Measurements from ENCODE around the gene CCSER1. TPM values are rescaled to one million over a fixed set of nuclear protein-coding genes. Genes with fewer than 3 reads are reported as not detected.
"Not testable (repeated sequence)": the region's sequence is repeated elsewhere in the genome, so short reads cannot be mapped to it uniquely, and the experiment has no call there.

The CCSER1 gene
- total and polyA plus RNA-seq, 2 donors (not counting 1 experiment from before 2014, with no cell fraction given), result 10.7 to 39.5 TPM

GRCh38 chr4:90888571-90888970, 761.4 kb downstream of the CCSER1 start:
- H3K27me3 ChIP-seq (replicated peaks in 1 of 4; ENCODE audit: control extremely low read depth in 1 of 4, control insufficient read depth in 3 of 4, insufficient read depth in 4 of 4, low read length in 3 of 4), result no peaks in the 10 kb centered on the region
- no peak overlapping the region for H2AFZ ChIP-seq (ENCODE audit: insufficient read depth, low read depth, low read length, poor library complexity, severe bottlenecking)
- H3K4me3 Mint-ChIP-seq, result no peak overlapping the region
- no peaks in the 10 kb centered on the region for H4K20me1 ChIP-seq (ENCODE audit: control insufficient read depth, insufficient read depth, low read length, poor library complexity, severe bottlenecking)
- H3K36me3 ChIP-seq (replicated peaks in 1 of 2; ENCODE audit: control extremely low read depth in 1 of 2, control insufficient read depth in 1 of 2, extremely low read depth in 1 of 2, insufficient read depth in 2 of 2, low read length in 1 of 2), result no peaks in the 10 kb centered on the region
- ChIA-PET POLR2A (no interaction called here), CTCF (no interaction called here)
- H3K9ac ChIP-seq (ENCODE audit: low read length), result no peak overlapping the region
- WGBS (ENCODE audit: insufficient coverage), result no CpG with 5 or more reads among the region's 2 CpGs
- intact Hi-C loops (cut with micrococcal nuclease), result no loop called here
- DNase-seq (no peak), ATAC-seq (ENCODE audit: low read depth) (no peak)
- no peak overlapping the region for H3K27ac Mint-ChIP-seq
- H3K27me3 Mint-ChIP-seq, result no peaks in the 10 kb centered on the region
- H3K4me2 ChIP-seq (replicated peaks; ENCODE audit: low read depth, low read length, poor library complexity, severe bottlenecking), result no peak overlapping the region
- H3K4me1 Mint-ChIP-seq, result no peaks in the 10 kb centered on the region
- no peak overlapping the region for H3K4me3 ChIP-seq (ENCODE audit: control extremely low read depth in 1 of 5, extremely low read depth in 1 of 5, insufficient read depth in 1 of 5, low read depth in 2 of 5, low read length in 4 of 5)
- no peaks in the 10 kb centered on the region for H3K4me1 ChIP-seq (ENCODE audit: control insufficient read depth in 2 of 2, insufficient read depth in 2 of 2, low read length in 2 of 2)
- no peak overlapping the region for H3K27ac ChIP-seq (ENCODE audit: low read length in 2 of 2)
- no peaks in the 10 kb centered on the region for H3K9me3 ChIP-seq (ENCODE audit: control extremely low read depth in 1 of 3, control insufficient read depth in 2 of 3, insufficient read depth in 1 of 3, low read length in 2 of 3)
- no peaks in the 10 kb centered on the region for H3K9me3 Mint-ChIP-seq (ENCODE audit: insufficient read depth)
- no peaks in the 10 kb centered on the region for H3K79me2 ChIP-seq (ENCODE audit: control insufficient read depth, insufficient read depth, low read length)
- TF ChIP-seq, protein P1, sequence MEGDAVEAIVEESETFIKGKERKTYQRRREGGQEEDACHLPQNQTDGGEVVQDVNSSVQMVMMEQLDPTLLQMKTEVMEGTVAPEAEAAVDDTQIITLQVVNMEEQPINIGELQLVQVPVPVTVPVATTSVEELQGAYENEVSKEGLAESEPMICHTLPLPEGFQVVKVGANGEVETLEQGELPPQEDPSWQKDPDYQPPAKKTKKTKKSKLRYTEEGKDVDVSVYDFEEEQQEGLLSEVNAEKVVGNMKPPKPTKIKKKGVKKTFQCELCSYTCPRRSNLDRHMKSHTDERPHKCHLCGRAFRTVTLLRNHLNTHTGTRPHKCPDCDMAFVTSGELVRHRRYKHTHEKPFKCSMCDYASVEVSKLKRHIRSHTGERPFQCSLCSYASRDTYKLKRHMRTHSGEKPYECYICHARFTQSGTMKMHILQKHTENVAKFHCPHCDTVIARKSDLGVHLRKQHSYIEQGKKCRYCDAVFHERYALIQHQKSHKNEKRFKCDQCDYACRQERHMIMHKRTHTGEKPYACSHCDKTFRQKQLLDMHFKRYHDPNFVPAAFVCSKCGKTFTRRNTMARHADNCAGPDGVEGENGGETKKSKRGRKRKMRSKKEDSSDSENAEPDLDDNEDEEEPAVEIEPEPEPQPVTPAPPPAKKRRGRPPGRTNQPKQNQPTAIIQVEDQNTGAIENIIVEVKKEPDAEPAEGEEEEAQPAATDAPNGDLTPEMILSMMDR (IDR thresholded peaks at IDR 0.05), result no peak
- no peak for TF ChIP-seq EZH2 (IDR thresholded peaks at IDR 0.05; ENCODE audit: borderline replicate concordance, insufficient read depth, low read depth, low read length, poor library complexity, severe bottlenecking)

GRCh38 chr4:90889171-90889570, 762.0 kb downstream of the CCSER1 start:
- Histone ChIP-seq H3K27ac (ENCODE audit: low read length in 2 of 2) (no peak overlapping the region), H3K4me1 (ENCODE audit: control insufficient read depth in 2 of 2, insufficient read depth in 2 of 2, low read length in 2 of 2) (no peaks in the 10 kb centered on the region), H3K9ac (ENCODE audit: low read length) (no peak overlapping the region), H3K4me2 (replicated peaks; ENCODE audit: low read depth, low read length, poor library complexity, severe bottlenecking) (no peak overlapping the region), H2AFZ (ENCODE audit: insufficient read depth, low read depth, low read length, poor library complexity, severe bottlenecking) (no peak overlapping the region), H4K20me1 (ENCODE audit: control insufficient read depth, insufficient read depth, low read length, poor library complexity, severe bottlenecking) (no peaks in the 10 kb centered on the region), H3K27me3 (replicated peaks in 1 of 4; ENCODE audit: control extremely low read depth in 1 of 4, control insufficient read depth in 3 of 4, insufficient read depth in 4 of 4, low read length in 3 of 4) (no peaks in the 10 kb centered on the region), H3K79me2 (ENCODE audit: control insufficient read depth, insufficient read depth, low read length) (no peaks in the 10 kb centered on the region), H3K9me3 (ENCODE audit: control extremely low read depth in 1 of 3, control insufficient read depth in 2 of 3, insufficient read depth in 1 of 3, low read length in 2 of 3) (no peaks in the 10 kb centered on the region), H3K36me3 (replicated peaks in 1 of 2; ENCODE audit: control extremely low read depth in 1 of 2, control insufficient read depth in 1 of 2, extremely low read depth in 1 of 2, insufficient read depth in 2 of 2, low read length in 1 of 2) (no peaks in the 10 kb centered on the region), H3K4me3 (ENCODE audit: control extremely low read depth in 1 of 5, extremely low read depth in 1 of 5, insufficient read depth in 1 of 5, low read depth in 2 of 5, low read length in 4 of 5) (no peak overlapping the region)
- intact Hi-C loops (cut with micrococcal nuclease), result no loop called here
- no peak overlapping the region for H3K27ac Mint-ChIP-seq
- no peaks in the 10 kb centered on the region for H3K27me3 Mint-ChIP-seq
- ATAC-seq (ENCODE audit: low read depth), result no peak
- H3K9me3 Mint-ChIP-seq (ENCODE audit: insufficient read depth), result no peaks in the 10 kb centered on the region
- no peak for DNase-seq
- H3K4me3 Mint-ChIP-seq, result no peak overlapping the region
- TF ChIP-seq, protein P1 (IDR thresholded peaks at IDR 0.05), result no peak
- TF ChIP-seq EZH2 (IDR thresholded peaks at IDR 0.05; ENCODE audit: borderline replicate concordance, insufficient read depth, low read depth, low read length, poor library complexity, severe bottlenecking), result no peak
- ChIA-PET POLR2A (no interaction called here), CTCF (no interaction called here)
- WGBS (ENCODE audit: insufficient coverage), result no CpG with 5 or more reads among the region's 2 CpGs
- H3K4me1 Mint-ChIP-seq, result no peaks in the 10 kb centered on the region

DNA sequence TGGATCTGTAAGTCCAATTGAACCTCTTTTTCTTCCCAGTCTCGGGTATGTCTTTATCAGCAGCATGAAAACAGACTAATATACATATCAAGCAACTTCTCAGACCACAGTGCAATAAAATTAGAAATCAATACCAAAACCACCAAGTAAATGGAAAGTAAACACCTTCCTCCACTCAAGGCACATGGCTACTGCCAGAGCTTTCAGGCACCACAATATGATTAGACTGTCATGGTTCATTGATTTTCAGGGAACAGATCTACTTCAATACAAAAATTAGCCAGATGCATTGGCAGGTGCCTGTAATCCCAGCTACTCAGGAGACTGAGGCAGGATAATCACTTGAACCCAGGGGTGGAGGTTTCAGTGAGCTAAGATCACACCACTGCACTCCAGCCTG, 776.2 kb downstream of the CCSER1 start:
- H3K36me3 ChIP-seq (replicated peaks in 1 of 2; ENCODE audit: control extremely low read depth in 1 of 2, control insufficient read depth in 1 of 2, extremely low read depth in 1 of 2, insufficient read depth in 2 of 2, low read length in 1 of 2); H3K4me3 ChIP-seq (ENCODE audit: control extremely low read depth in 1 of 5, extremely low read depth in 1 of 5, insufficient read depth in 1 of 5, low read depth in 2 of 5, low read length in 4 of 5); intact Hi-C loops (cut with micrococcal nuclease); H3K4me1 ChIP-seq (ENCODE audit: control insufficient read depth in 2 of 2, insufficient read depth in 2 of 2, low read length in 2 of 2); H4K20me1 ChIP-seq (ENCODE audit: control insufficient read depth, insufficient read depth, low read length, poor library complexity, severe bottlenecking); H3K27me3 Mint-ChIP-seq; H2AFZ ChIP-seq (ENCODE audit: insufficient read depth, low read depth, low read length, poor library complexity, severe bottlenecking); H3K79me2 ChIP-seq (ENCODE audit: control insufficient read depth, insufficient read depth, low read length); POLR2A ChIA-PET; H3K27me3 ChIP-seq (replicated peaks in 1 of 4; ENCODE audit: control extremely low read depth in 1 of 4, control insufficient read depth in 3 of 4, insufficient read depth in 4 of 4, low read length in 3 of 4); H3K27ac ChIP-seq (ENCODE audit: low read length in 2 of 2); H3K9me3 ChIP-seq (ENCODE audit: control extremely low read depth in 1 of 3, control insufficient read depth in 2 of 3, insufficient read depth in 1 of 3, low read length in 2 of 3); H3K27ac Mint-ChIP-seq; ATAC-seq (ENCODE audit: low read depth); DNase-seq; H3K4me2 ChIP-seq (replicated peaks; ENCODE audit: low read depth, low read length, poor library complexity, severe bottlenecking); H3K9ac ChIP-seq (ENCODE audit: low read length); CTCF ChIA-PET; H3K4me1 Mint-ChIP-seq; H3K4me3 Mint-ChIP-seq: not testable (repeated sequence)
- 75% methylated on average over 1 of the region's 1 CpG for WGBS (ENCODE audit: insufficient coverage)
- H3K9me3 Mint-ChIP-seq (ENCODE audit: insufficient read depth), result peaks cover 19% of the 10 kb centered on the region

Data from B cell (primary cell).